ENCODE results near the gene LPAR1.
"Not testable (repeated sequence)": the region's sequence is repeated elsewhere in the genome, so short reads cannot be mapped to it uniquely, and the experiment has no call there.

Gene LPAR1, protein sequence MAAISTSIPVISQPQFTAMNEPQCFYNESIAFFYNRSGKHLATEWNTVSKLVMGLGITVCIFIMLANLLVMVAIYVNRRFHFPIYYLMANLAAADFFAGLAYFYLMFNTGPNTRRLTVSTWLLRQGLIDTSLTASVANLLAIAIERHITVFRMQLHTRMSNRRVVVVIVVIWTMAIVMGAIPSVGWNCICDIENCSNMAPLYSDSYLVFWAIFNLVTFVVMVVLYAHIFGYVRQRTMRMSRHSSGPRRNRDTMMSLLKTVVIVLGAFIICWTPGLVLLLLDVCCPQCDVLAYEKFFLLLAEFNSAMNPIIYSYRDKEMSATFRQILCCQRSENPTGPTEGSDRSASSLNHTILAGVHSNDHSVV

DNA sequence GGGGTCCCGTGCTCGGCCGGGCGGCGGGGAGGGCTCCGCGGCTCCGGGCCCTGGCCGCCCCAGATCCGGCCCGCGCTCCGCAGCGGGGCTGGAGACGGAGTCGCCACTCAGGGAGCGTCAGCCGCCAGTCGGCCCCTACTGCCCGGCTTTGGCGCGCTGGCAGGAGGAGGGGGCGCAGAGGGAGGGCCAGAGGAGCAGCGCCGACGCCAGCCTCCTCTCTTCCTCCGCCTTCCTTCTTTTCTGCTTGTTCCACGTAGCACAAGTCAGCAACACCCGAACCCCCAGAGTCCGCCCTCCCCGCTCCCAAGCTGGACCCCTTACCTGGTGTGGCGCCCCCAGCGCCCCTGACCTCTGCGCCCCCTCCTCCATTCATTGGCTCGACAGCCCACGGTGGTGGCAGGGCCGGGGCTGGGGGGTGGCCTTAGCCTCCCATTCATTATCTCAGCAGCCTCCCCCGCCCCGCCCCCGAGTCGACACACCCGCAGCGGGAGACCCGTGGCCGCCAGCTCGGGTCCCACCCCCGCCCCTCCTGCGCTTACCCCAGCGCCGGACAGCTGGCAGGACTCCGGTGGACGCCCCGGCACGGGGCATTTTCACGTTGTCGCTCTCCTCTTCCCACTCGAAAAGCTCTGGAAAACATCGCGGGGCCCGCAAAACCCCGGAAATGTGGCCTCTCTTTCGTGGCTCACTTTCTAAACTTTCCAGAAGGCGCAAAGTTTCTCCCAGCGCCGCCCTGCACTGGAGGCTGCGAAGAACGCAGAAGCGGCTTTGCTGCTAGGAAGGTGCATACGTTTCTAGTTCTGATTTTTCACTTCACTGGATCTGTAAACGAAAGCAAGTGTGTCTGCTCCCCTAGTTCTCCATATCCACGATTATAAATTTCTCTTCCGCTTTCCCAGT lies at the start of gene LPAR1:
Gene LPAR1 (minus strand): TSS at position 140 of the 900 bp plus-strand sequence. CDS start 66,353 bp downstream, outside the sequence.
- DNase-seq (ENCODE audit: low read depth): peak; percentile 65

DNA sequence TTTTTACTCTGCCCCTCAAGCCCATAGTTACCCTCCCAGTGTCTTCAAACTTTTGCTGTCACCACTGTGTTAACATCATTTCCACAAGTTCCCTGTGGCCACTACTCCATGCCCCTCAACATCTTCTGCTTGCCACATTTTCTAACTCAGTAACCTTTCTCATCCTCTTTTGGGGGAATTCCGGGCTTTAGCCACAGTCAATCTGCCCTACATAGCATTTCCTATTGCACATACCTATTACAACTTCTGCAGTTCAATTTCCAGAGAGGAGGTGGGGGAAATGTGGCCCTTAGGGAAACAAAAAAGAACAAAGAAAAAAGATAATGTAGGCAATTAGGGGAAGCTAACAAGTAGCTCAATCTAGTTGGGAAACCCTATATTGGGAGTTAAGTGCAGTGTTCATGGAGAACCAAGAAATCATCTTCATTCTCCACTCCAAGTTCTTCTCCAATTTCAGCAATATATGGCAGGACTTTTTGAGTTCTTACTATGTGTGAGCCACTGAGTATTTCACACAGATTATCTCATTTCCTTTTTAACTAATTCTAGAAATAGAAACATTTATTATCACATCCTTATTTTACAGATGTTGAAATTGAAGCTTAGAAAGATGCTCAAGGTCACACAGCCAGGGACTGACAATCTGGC lies 40.2 kb upstream of the LPAR1 start:
- DNase-seq (ENCODE audit: low read depth): no peak

DNA sequence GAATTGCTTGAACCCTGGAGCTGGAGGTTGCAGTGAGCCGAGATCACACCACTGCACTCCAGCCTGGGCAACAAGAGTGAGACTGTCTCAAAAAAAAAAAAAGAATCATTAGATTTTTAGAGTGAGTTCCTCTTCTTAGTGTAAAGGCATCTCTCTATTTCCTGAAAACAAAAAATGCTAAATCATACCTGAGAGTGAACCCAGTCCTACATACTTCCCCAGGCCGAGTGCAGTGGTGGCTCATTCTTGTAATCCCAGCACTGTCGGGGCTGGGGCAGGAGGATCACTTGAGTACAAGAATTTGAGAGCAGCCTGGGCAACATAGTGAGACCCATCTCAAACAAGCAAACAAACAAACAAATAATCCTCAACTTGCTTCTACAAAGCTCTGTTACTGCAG lies 38.2 kb upstream of the LPAR1 start:
- DNase-seq (ENCODE audit: low read depth): no peak

DNA sequence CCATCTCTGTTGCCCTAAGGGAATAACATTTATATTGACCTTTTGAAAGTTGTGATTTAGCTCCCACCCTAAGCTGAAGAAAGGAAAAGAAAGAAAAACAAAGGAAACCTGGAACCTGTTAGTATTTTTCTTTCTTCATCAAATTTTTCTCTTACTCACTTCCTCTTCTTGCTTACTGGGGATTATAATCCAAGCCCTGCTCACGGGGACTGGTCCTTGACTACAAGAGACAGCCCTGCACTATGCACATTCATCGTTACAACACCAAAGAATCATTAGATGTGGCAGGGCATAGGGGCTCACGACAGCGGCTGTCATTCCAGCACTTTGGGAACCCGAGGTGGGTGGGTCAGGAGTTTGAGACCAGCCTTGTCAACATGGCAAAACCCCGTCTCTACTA lies 37.8 kb upstream of the LPAR1 start:
- DNase-seq (ENCODE audit: low read depth): no peak

DNA sequence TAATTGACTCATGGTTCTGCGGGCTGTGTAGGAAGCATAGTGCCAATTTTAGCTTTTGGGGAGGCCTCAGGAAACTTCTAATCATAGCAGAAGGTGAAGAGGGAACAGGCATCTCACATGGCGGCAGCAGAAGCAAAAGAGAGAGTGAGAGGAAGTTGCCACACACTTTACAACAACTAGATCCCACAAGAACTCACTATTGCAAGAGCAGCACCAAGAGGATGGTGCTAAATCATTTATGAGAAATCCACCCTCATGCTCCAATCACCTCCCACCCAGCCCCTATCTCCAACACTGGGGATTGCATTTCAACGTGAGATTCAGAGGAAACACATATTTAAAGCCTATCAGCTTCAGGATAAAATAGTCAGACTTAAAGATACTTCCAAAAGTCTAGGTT lies 36.1 kb upstream of the LPAR1 start:
- DNase-seq (ENCODE audit: low read depth): no peak

GRCh38 chr9:111069183-111069582 lies 30.9 kb upstream of the LPAR1 start:
- DNase-seq (ENCODE audit: low read depth): no peak

DNA sequence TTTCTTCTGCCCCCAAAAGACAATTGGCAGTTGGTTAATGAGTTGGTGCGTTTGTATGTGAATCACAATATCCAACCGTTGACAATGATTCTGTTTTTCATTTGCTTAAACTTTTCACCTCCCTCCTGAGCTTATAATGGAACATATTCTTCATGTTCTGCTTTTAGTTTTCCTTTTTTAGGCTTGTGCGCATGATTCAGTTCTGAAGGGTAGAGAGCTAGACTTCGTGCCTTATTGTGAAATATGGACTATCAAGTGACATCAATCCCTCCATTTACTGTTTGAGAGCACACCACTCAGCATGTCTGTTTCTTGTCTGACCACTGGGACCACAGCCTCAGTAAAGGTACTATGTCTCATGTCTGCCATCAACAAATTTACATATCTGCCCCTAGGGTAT lies 30.5 kb upstream of the LPAR1 start:
- peak; percentile 84 for DNase-seq (ENCODE audit: low read depth)

- DNase-seq (ENCODE audit: low read depth): no peak
Measured at GRCh38 chr9:111068383-111068730, 30.1 kb upstream of the LPAR1 start.

- peak; percentile 43 for DNase-seq (ENCODE audit: low read depth)
Measured at GRCh38 chr9:111066468-111066867, 28.2 kb upstream of the LPAR1 start.

GRCh38 chr9:111065414-111065813 lies 27.1 kb upstream of the LPAR1 start:
- no peak for DNase-seq (ENCODE audit: low read depth)

DNA sequence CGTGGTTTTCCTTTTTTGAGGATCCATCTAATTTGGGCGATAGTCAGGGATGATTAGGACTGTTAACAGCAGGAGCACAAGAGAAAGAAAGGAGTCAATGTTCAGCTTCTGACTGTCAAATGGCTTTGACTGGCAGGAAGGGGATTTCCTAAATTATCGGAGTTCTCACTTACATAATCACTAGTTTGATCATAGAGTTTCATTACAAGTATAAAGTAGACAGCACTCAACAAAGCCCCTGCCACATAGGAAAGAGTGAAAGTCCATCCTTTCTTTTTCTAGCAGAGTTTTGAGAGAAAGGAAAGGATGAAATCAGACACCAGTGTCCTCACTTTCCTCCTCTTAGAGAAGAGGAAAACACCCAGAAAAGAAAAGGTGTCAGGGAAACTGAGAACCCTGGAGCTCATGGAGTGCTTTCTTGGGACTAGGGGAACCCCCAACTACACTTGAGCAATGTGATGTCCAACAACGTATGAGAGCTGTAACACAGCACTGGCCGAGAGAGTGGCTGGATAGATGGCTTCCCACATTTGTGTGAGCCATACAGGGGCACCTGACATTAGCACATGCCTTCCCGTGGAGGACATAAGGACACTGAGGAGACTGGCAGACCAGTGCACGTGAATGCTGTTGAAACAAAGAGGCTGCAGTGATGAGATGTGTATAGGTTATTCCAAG lies 26.0 kb upstream of the LPAR1 start:
- no peak for DNase-seq (ENCODE audit: low read depth)

DNA sequence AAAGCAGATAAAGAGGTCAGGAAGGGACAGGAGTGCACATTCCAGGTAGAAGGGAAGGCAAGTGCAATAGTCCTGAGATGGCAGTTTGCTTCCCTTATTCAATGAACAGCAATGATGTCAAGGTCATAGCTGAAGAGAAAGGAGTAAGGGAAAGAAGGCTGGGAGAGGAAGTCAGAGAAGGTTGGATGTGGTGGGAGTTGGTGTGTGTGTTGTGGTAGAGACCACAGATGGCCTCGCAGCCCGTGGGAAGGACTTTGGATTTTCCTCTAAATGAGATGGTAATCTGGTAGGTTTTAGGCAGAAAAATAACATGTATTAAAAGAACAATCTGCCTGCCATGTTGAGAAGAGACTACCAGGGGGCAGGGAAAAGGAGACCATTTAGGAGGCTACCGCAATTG lies 25.1 kb upstream of the LPAR1 start:
- no peak for DNase-seq (ENCODE audit: low read depth)

DNA sequence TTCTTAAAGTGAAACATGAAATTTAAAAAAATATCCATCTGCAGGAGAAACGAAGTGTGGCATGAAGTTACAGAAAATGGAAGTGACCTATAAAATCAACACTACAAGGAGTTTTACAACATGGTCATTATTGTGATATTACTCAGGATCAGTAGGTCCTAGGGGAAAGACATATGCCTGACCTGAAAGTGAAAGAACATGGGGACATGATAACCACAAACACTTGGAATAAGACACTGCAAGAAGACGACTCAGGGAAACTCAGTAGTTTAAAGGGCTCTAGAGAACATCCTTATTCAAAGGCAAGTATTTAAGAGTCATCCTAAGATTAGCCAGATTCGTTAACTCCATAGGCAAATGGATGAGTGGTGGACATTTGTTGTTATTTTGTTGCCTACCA lies 19.9 kb upstream of the LPAR1 start:
- DNase-seq (ENCODE audit: low read depth): no peak

DNA sequence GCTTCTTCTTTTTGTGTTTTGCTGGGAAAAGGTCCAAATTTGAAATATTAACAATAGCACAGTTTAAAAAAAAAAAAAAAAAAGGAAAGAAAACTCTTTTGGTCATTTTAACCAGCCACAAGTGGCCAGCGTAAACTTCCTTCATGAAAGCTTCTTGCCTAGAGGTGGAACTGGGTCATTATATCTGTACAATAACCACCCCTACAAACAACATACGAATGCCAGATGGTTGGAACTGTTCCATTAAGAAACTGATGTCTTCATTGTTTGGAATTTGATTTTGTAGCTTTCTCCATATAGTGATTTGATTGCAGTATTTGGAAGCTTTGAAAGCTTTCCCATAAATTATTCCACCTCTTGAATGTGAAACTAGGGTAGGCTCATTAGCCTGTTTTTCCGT lies 18.3 kb upstream of the LPAR1 start:
- DNase-seq (ENCODE audit: low read depth): no peak

DNA sequence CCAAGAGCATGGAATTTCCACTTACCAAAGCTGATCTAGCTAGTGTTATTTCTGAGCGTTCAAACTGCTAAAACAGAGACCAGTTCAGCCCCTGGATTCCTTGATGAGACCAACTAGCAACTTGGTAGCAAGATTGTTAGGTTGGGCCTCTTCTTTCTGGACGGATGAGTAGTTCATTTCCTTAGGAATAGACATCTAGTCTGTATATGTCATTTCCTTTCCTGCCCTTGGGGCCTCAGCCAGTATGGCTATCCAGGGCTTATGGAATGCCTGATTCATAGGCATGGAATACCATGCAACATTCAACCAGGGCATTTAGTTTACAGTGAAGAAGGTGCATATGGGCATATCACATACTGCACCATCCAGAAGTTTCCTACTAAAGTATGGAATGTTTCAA lies 14.5 kb upstream of the LPAR1 start:
- DNase-seq (ENCODE audit: low read depth): no peak

DNA sequence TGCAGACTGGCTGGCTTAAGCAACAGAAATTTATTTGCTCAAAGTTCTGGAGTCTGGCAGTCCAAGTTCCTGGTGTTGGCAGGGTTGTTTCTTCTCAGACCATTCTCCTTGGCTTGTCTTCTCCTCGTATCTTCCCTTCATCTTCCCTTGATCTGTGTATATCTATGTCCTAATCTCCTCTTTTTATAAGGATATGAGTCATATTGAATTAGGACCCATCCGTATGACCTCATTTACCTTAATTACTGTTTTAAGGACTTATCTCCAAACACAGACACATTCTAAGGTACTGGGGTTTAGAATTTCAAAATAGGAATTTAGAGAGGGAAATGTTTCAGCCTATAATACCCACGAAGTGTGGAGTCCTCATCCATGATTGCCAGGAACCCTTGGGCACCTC lies 13.1 kb upstream of the LPAR1 start:
- no peak for DNase-seq (ENCODE audit: low read depth)

DNA sequence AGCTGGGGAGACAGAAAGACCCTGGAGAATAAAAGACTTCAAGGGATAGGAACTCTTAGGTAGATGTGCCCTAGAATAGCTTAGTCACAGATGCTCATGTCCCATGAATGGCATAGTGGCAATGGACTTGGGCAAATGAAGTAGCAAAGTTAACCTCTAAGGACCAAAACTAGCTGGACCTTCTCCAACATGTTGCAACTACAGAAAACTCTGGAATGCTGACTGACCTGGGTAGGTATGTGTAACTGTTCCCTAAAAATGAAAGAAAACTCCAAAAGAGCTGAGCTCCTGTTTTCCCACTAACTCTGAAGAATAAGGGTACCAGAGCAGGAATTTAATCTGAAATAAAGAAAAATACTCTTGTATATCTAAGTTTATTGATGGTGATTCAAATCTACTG lies 12.5 kb upstream of the LPAR1 start:
- DNase-seq (ENCODE audit: low read depth): no peak

- DNase-seq (ENCODE audit: low read depth): not testable (repeated sequence)
Measured at GRCh38 chr9:111047287-111047686, 9.0 kb upstream of the LPAR1 start.

GRCh38 chr9:111041902-111042301 lies 3.6 kb upstream of the LPAR1 start:
- no peak for DNase-seq (ENCODE audit: low read depth)

GRCh38 chr9:111040494-111040893 lies 2.2 kb upstream of the LPAR1 start:
- DNase-seq (ENCODE audit: low read depth): no peak

DNA sequence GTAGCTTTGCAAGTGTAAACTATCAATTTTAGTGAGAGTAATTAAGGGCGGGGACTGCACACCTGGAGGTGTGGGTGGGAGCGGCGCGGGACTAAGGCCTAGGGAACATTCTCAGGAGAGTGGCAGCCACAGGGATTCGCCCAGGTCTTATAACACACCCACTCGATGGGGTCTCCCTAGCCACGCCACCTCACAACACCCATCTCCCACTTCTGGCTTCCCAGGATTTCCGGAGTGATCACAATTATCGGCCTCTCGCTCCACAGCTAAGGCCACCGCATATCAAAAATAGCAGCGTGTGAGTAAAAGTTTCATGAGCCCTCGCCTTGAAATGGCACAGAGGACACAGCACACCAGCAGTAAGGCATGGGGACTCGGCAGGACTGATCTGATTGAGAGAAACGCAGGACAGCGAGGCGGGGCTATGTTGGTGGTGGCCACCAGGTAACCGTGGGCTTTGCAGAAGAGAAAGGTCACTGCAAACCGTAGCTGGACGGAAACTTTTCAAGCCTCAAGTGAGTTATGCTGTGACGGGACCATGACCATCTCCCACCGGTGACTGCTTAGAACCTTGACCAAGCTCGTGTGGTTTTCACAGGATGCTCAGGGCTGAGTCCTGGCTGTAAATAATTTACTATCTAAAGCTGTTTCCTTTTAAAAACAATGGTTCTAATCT lies 1.1 kb upstream of the LPAR1 start:
- DNase-seq (ENCODE audit: low read depth): no peak
